Sigmoid colon (tissue), 7 donors: ENCODE data around the gene GPA33. TPM values are rescaled to one million over a fixed set of nuclear protein-coding genes. Genes with fewer than 3 reads are reported as not detected.

Experiments used
- DNase-seq: peaks from one replicate; pipeline ENCODE4 v3.0.0-alpha.2; 2019
- H3K27ac ChIP-seq, 4 donors: fragments of 200-600 bp; sonication (generic); one replicate each; pipeline ENCODE4 v1.5.1; 2016 to 2019; ENCODE audit warnings: mild to moderate bottlenecking in 1 of 4
- H3K27me3 ChIP-seq, 3 donors: fragments of 200-600 bp; sonication (generic); one replicate each; pipeline ENCODE4 v1.5.1; 2019; ENCODE audit warnings: mild to moderate bottlenecking in 1 of 3
- H3K36me3 ChIP-seq, 4 donors: fragments of 200-600 bp; sonication (generic); one replicate each; pipeline ENCODE4 v1.5.1; 2016 to 2019
- H3K4me1 ChIP-seq, 4 donors: fragments of 200-600 bp; sonication (generic); one replicate each; pipeline ENCODE4 v1.5.1; 2017 to 2019
- H3K4me3 ChIP-seq, 4 donors: fragments of 200-600 bp; sonication (generic); one replicate each; pipeline ENCODE4 v1.5.1; 2017 to 2019; ENCODE audit warnings: mild to moderate bottlenecking in 2 of 4, moderate library complexity in 1 of 4
- H3K9me3 ChIP-seq, 4 donors: fragments of 200-600 bp in 3 of 4; sonication (generic) in 3 of 4; one replicate each; pipeline versions ENCODE4 v1.5.1 to v1.6.1; 2013 to 2019
- CTCF ChIP-seq, 4 experiments: fragments of 450-650 bp in 3 of 4; fragments of 200-600 bp in 1 of 4; IDR thresholded peaks; one replicate each; pipeline ENCODE4 v1.5.1; 2016 to 2019; ENCODE audit warnings: antibody characterized with exemption in 4 of 4, mild to moderate bottlenecking in 3 of 4, moderate library complexity in 2 of 4
- EP300 ChIP-seq, 4 donors: sonication (generic); formaldehyde crosslinking; IDR thresholded peaks; one replicate each; pipeline ENCODE4 v1.6.1; 2017; ENCODE audit warnings: antibody characterized with exemption in 4 of 4
- POLR2A ChIP-seq, 2 donors: fragments of 450-650 bp; IDR thresholded peaks; one replicate each; pipeline ENCODE4 v1.6.1; 2016; ENCODE audit warnings: antibody characterized with exemption in 2 of 2, mild to moderate bottlenecking in 2 of 2, moderate library complexity in 2 of 2
- POLR2AphosphoS5 ChIP-seq, 4 donors: sonication (generic); formaldehyde crosslinking; IDR thresholded peaks; one replicate each; pipeline ENCODE4 v1.6.1; 2017; ENCODE audit warnings: antibody characterized with exemption in 4 of 4
- WGBS, 2 donors: extraction: QIAGEN DNeasy Blood & Tissue Kit; methylation state at CpG; one replicate each; pipeline ENCODE4 v1.1.7; 2013; 5-methylcytosine and 5-hydroxymethylcytosine counted together
- intact Hi-C: fragments of 100-400 bp; cut with DNase I; formaldehyde crosslinking; loops from one replicate; pipeline ENCODE4 v1.15.1; 2023
- polyA plus RNA-seq, 3 donors: library from polyadenylated mRNA; stranded (reverse); fragments of 200-250 nt; gene quantifications; one replicate each; pipeline ENCODE4 v1.2.3, GENCODE V29; 2013
- total RNA-seq, 4 donors: library from RNA; depleted of rRNA; stranded (reverse); fragments of >200 nt; gene quantifications; one replicate each; pipeline ENCODE4 v1.1.0, GENCODE V29; 2016
- donor health status: healthy with polysubstance abuse.
- donor health status: Bipolar disorder and iron deficiency.
- donor health status: healthy.

Gene GPA33
- total and polyA plus RNA-seq, 7 donors, result 0.28 to 363 (median 90.7) TPM; not detected in 2

- Histone ChIP-seq H3K4me1 (no peaks in the 10 kb centered on the region), H3K27ac (no peak overlapping the region), H3K27me3 (peaks cover 0 to 9% (median 0%) of the 10 kb centered on the region in 3 donors), H3K9me3 (no peaks in the 10 kb centered on the region), H3K4me3 (no peak overlapping the region), H3K36me3 (no peaks in the 10 kb centered on the region)
- intact Hi-C loops, result no loop called here
- WGBS, 2 donors, result 74 to 87% methylated on average over 8 of the region's 8 CpGs
- TF ChIP-seq POLR2AphosphoS5 (IDR thresholded peaks at IDR 0.05) (no peak), POLR2A (IDR thresholded peaks at IDR 0.05) (no peak), CTCF (IDR thresholded peaks at IDR 0.05) (no peak), EP300 (IDR thresholded peaks at IDR 0.05) (no peak)
- no peak for DNase-seq
Measured at GRCh38 chr1:167076136-167076710, 14.0 kb downstream of the GPA33 start.

GRCh38 chr1:167071286-167071685, 18.9 kb downstream of the GPA33 start:
- no peak overlapping the region for H3K27ac ChIP-seq
- H3K4me3 ChIP-seq, result no peak overlapping the region
- peaks cover 0 to 7% (median 5%) of the 10 kb centered on the region in 4 donors for H3K4me1 ChIP-seq
- WGBS, 2 donors, result 93 to 97% methylated on average over 8 of the region's 8 CpGs
- TF ChIP-seq CTCF (IDR thresholded peaks at IDR 0.05) (no peak), POLR2A (IDR thresholded peaks at IDR 0.05) (no peak), EP300 (IDR thresholded peaks at IDR 0.05) (no peak), POLR2AphosphoS5 (IDR thresholded peaks at IDR 0.05) (no peak)
- H3K9me3 ChIP-seq, result no peaks in the 10 kb centered on the region
- intact Hi-C loops, result no loop called here
- no peaks in the 10 kb centered on the region for H3K27me3 ChIP-seq
- no peak for DNase-seq
- no peaks in the 10 kb centered on the region for H3K36me3 ChIP-seq

GRCh38 chr1:167068761-167069160, 21.4 kb downstream of the GPA33 start:
- Histone ChIP-seq H3K9me3 (no peaks in the 10 kb centered on the region), H3K36me3 (no peaks in the 10 kb centered on the region), H3K4me1 (peaks cover 0 to 7% (median 5%) of the 10 kb centered on the region in 4 donors), H3K27ac (no peak overlapping the region), H3K4me3 (no peak overlapping the region), H3K27me3 (no peaks in the 10 kb centered on the region)
- WGBS, 2 donors, result 89 to 94% methylated on average over 13 of the region's 13 CpGs
- DNase-seq, result no peak
- TF ChIP-seq POLR2AphosphoS5 (IDR thresholded peaks at IDR 0.05) (no peak), EP300 (IDR thresholded peaks at IDR 0.05) (no peak), CTCF (IDR thresholded peaks at IDR 0.05) (no peak), POLR2A (IDR thresholded peaks at IDR 0.05) (no peak)
- intact Hi-C loops, result loop anchor here (5.0 kb wide), 1 partner anchor 204 kb away; no protein-coding TSS in a partner anchor

GRCh38 chr1:167067904-167068303, 22.3 kb downstream of the GPA33 start:
- TF ChIP-seq POLR2A (IDR thresholded peaks at IDR 0.05) (no peak), EP300 (IDR thresholded peaks at IDR 0.05) (no peak), POLR2AphosphoS5 (IDR thresholded peaks at IDR 0.05) (no peak), CTCF (IDR thresholded peaks at IDR 0.05) (no peak)
- WGBS, 2 donors, result 72 to 87% methylated on average over 3 of the region's 3 CpGs

More at GRCh38 chr1:167067904-167068303, 22.3 kb downstream of the GPA33 start:
- H3K4me1 ChIP-seq, result peaks cover 0 to 7% (median 5%) of the 10 kb centered on the region in 4 donors
- no peaks in the 10 kb centered on the region for H3K9me3 ChIP-seq
- intact Hi-C loops, result loop anchor here (2.0 to 5.0 kb wide), 2 partner anchors 204 to 465 kb away; no protein-coding TSS in a partner anchor
- H3K4me3 ChIP-seq, result no peak overlapping the region
- H3K27me3 ChIP-seq, result no peaks in the 10 kb centered on the region
- H3K27ac ChIP-seq, result no peak overlapping the region
- no peaks in the 10 kb centered on the region for H3K36me3 ChIP-seq
- DNase-seq, result no peak
